LNCaP clone FGC (cell line): ENCODE measurements around the gene IWS1.

ENCODE experiments used
- DNase-seq: peaks from one replicate; pipeline ENCODE4 v3.0.0-alpha.2; 2011; ENCODE audit warnings: low read depth
- H3K4me3 ChIP-seq: 2 replicates; pipeline ENCODE4 v1.5.1; 2011; ENCODE audit warnings: mild to moderate bottlenecking, low read depth, low read length, control low read depth
- TF ChIP-seq, protein P1 (sequence below): IDR thresholded peaks from 2 replicates; pipeline ENCODE4 v1.5.1; 2012; ENCODE audit warnings: mild to moderate bottlenecking; ENCODE audit not compliant: control insufficient read depth, insufficient read depth; ENCODE audit errors: extremely low read depth

The IWS1 gene

GRCh38 chr2:127520424-127520823 is 5.9 kb downstream of the IWS1 start:
- H3K4me3 ChIP-seq, result no peak overlapping the region
- TF ChIP-seq, protein P1, sequence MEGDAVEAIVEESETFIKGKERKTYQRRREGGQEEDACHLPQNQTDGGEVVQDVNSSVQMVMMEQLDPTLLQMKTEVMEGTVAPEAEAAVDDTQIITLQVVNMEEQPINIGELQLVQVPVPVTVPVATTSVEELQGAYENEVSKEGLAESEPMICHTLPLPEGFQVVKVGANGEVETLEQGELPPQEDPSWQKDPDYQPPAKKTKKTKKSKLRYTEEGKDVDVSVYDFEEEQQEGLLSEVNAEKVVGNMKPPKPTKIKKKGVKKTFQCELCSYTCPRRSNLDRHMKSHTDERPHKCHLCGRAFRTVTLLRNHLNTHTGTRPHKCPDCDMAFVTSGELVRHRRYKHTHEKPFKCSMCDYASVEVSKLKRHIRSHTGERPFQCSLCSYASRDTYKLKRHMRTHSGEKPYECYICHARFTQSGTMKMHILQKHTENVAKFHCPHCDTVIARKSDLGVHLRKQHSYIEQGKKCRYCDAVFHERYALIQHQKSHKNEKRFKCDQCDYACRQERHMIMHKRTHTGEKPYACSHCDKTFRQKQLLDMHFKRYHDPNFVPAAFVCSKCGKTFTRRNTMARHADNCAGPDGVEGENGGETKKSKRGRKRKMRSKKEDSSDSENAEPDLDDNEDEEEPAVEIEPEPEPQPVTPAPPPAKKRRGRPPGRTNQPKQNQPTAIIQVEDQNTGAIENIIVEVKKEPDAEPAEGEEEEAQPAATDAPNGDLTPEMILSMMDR, result no peak
- no peak for DNase-seq

- TF ChIP-seq, protein P1, result no peak
- H3K4me3 ChIP-seq, result no peak overlapping the region
- no peak for DNase-seq
Observed at GRCh38 chr2:127517465-127517864, 8.8 kb downstream of the IWS1 start.

- no peak overlapping the region for H3K4me3 ChIP-seq
- DNase-seq, result no peak
- TF ChIP-seq, protein P1, result no peak
Observed at GRCh38 chr2:127516041-127516762, 10.1 kb downstream of the IWS1 start.

GRCh38 chr2:127515383-127515915 is 10.8 kb downstream of the IWS1 start:
- TF ChIP-seq, protein P1, result no peak
- DNase-seq, result no peak
- H3K4me3 ChIP-seq, result no peak overlapping the region

DNA sequence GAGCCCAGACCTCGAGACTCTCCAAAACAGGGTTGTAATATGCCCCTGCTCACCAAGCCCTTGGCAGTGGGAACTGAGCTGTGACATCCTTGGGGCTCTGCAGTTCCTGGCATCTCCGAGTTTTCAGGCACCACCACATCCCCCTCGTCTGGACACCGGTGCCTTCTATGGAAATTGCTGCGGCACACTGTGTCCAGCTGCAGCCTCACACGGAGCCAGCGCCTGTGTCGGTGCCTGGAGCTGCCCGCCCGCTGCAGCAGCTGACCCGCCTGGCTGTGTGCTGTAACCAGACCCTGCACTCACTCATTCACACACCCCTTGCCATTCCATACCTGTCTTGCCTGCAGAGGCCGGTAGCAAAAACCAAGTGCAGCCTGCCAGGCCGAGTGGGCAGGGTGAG is 11.8 kb downstream of the IWS1 start:
- no peak for DNase-seq
- TF ChIP-seq, protein P1, result no peak

GRCh38 chr2:127514076-127514475 is 12.2 kb downstream of the IWS1 start:
- H3K4me3 ChIP-seq, result no peak overlapping the region
- TF ChIP-seq, protein P1, result no peak
- DNase-seq, result no peak

More for the DNA sequence above, 11.8 kb downstream of the IWS1 start:
- H3K4me3 ChIP-seq, result no peak overlapping the region

DNA sequence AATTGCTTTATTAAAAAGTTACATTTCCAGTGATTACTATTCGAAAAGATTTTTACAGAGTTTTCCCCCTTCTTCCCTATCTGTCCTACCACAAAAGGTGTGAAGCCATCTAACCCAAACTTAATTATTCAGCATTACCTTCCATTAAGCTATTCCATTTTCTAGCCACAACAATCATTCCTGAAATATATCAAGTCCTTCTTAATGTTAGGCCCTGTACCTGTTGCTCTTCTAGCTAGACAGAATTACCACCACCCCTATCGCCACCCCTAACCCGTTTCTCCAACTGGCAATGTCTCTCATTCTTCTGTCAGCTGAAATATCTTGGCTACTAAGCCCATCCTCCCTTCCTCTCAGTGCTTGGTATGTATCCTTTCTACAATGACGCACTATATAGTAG is 13.9 kb downstream of the IWS1 start:
- TF ChIP-seq, protein P1, result no peak
- no peak overlapping the region for H3K4me3 ChIP-seq

More for the DNA sequence above, 13.9 kb downstream of the IWS1 start:
- DNase-seq, result no peak
